Measurements from ENCODE around the gene CALM1. TPM values are rescaled to one million over a fixed set of nuclear protein-coding genes. Genes with fewer than 3 reads are reported as not detected.

CALM1 gene
- total and polyA plus RNA-seq, 2 donors (not counting 3 experiments of a cell fraction or from before 2014, with no cell fraction given), result 476 to 731 TPM

- no peaks in the 10 kb centered on the region for H3K9me3 ChIP-seq (replicated peaks; ENCODE audit: control insufficient read depth, insufficient read depth, low read length)
- POLR2A ChIA-PET, result interaction anchor here (3.7 kb wide), 1 partner anchor 9 kb away, joined by 37 read pairs; the partner anchor contains the start of gene CALM1
- DNase-seq (ENCODE audit: low read depth, low spot score) (no peak), FAIRE-seq (no peak)
- no peaks in the 10 kb centered on the region for H4K20me1 ChIP-seq (replicated peaks; ENCODE audit: control insufficient read depth, extremely low read depth, insufficient read depth, low read length)
- no TSS peak for BruUV-seq (replicated peaks)
- no peak overlapping the region for H3K4me2 ChIP-seq (ENCODE audit: insufficient read depth, low read length)
- dilution Hi-C loops (cut with MboI; ENCODE audit: extremely low pct_ligation_motif_present, low sequenced_read_pairs), result no loop called here
- CTCF ChIA-PET, result interaction anchor here (1.7 kb wide), 1 partner anchor 352 kb away, joined by 7 read pairs; no protein-coding TSS in a partner anchor
- no peak overlapping the region for H3K4me3 ChIP-seq (replicated peaks in 1 of 3; ENCODE audit: insufficient read depth in 1 of 3, low read depth in 1 of 3, low read length in 3 of 3)
- intact Hi-C loops (cut with micrococcal nuclease), result loop anchor here (5.0 kb wide), 1 partner anchor 446 kb away; no protein-coding TSS in a partner anchor
- TF ChIP-seq GATA2 (IDR thresholded peaks at IDR 0.05; ENCODE audit: insufficient read depth, insufficient read length, low read depth, low read length) (no peak), MYC (IDR thresholded peaks at IDR 0.05; ENCODE audit: low read depth, low read length) (no peak), EZH2 (IDR thresholded peaks at IDR 0.05; ENCODE audit: borderline replicate concordance, low read depth, low read length, severe bottlenecking) (no peak), POLR2A (IDR thresholded peaks at IDR 0.05; ENCODE audit: low read depth, low read length) (no peak), JUN (IDR thresholded peaks at IDR 0.05; ENCODE audit: borderline replicate concordance, insufficient read depth, insufficient read length, low read depth) (no peak), MAX (IDR thresholded peaks at IDR 0.05; ENCODE audit: insufficient read depth, insufficient read length) (no peak), POLR2AphosphoS5 (IDR thresholded peaks at IDR 0.05; ENCODE audit: insufficient read depth, low read depth, low read length) (no peak), CTCF (IDR thresholded peaks at IDR 0.05; ENCODE audit: extremely low read depth in 1 of 2, insufficient read depth in 1 of 2, low read depth in 1 of 2, low read length in 2 of 2) (no peak), FOS (IDR thresholded peaks at IDR 0.05; ENCODE audit: borderline replicate concordance, insufficient read depth, low read length) (no peak)
- H3K9ac ChIP-seq (replicated peaks; ENCODE audit: extremely low read depth, insufficient read depth, low read length), result no peak overlapping the region
- peak overlapping the region; percentile 7 for H3K27ac ChIP-seq (ENCODE audit: insufficient read depth, low read depth, low read length)
- peaks cover 27 to 43% of the 10 kb centered on the region in 2 experiments for H3K36me3 ChIP-seq (ENCODE audit: control insufficient read depth in 2 of 2, extremely low read depth in 1 of 2, insufficient read depth in 2 of 2, low read length in 2 of 2)
- no peak overlapping the region for H2AFZ ChIP-seq (ENCODE audit: low read depth, low read length)
- peaks cover 11% of the 10 kb centered on the region for H3K79me2 ChIP-seq (ENCODE audit: control insufficient read depth, insufficient read depth, low read length)
- H3K27me3 ChIP-seq (ENCODE audit: control insufficient read depth in 2 of 2, insufficient read depth in 2 of 2, low read length in 2 of 2), result no peaks in the 10 kb centered on the region
- peaks cover 42% of the 10 kb centered on the region for H3K4me1 ChIP-seq (ENCODE audit: control insufficient read depth, extremely low read depth, insufficient read depth, low read length)
- no peaks in the 10 kb centered on the region for H3K9me1 ChIP-seq (replicated peaks; ENCODE audit: control insufficient read depth, extremely low read depth, insufficient read depth, low read length)
Observed at GRCh38 chr14:90406384-90406798, 9.6 kb downstream of the CALM1 start.
